Fibroblast of pulmonary artery (primary cell): ENCODE data around the gene ARID4B.
A peak's percentile ranks its signal among the peaks of the same experiment; 100 is the strongest.
"Not testable (repeated sequence)": the region's sequence is repeated elsewhere in the genome, so short reads cannot be mapped to it uniquely, and the experiment has no call there.

ENCODE experiments used
- DNase-seq: peaks from one replicate; pipeline ENCODE4 v3.0.0-alpha.2; 2010; ENCODE audit warnings: low read depth
- H3K4me3 ChIP-seq: replicated peaks from 2 replicates; pipeline ENCODE4 v1.5.1; 2011; ENCODE audit warnings: low read depth, mild to moderate bottlenecking, control low read depth, low read length, moderate library complexity
- TF ChIP-seq, protein P1 (sequence below): IDR thresholded peaks from 2 replicates; pipeline ENCODE4 v1.5.1; 2011; ENCODE audit warnings: mild to moderate bottlenecking, control low read depth, low read length, inconsistent platforms; ENCODE audit errors: missing control alignments

Gene ARID4B

DNA sequence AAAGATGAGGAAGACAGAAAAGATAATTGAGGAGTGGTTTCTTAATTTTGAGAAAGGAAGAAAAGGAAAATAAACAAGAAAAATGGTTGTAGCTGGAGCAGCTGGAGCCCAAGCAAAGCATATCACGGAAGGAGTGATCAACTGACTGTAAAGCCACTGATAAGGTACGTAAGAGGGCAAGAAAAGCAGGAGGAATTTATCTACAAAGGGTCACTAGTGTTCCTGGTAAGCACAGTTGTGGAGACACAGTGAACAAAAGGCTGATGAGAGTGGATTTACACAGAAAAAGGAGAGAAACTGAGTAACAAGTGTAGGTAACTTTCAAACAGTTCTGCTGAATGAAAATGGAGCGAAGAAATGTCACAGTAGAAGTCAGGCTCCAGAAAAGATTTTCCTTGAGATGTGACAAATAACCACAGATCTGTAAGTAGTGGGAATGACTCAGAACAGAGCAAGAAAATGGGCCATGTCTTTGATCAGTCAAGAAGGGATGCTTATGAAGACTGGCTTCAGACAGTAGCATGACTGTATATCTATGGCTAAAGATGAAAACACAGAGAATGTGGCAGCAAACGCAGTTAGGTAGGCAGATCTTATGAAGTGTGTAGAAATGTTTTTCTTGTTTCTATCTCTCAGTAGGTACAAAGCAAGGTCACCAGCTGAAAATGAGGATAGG is 121.3 kb downstream of the ARID4B start:
- TF ChIP-seq, protein P1, sequence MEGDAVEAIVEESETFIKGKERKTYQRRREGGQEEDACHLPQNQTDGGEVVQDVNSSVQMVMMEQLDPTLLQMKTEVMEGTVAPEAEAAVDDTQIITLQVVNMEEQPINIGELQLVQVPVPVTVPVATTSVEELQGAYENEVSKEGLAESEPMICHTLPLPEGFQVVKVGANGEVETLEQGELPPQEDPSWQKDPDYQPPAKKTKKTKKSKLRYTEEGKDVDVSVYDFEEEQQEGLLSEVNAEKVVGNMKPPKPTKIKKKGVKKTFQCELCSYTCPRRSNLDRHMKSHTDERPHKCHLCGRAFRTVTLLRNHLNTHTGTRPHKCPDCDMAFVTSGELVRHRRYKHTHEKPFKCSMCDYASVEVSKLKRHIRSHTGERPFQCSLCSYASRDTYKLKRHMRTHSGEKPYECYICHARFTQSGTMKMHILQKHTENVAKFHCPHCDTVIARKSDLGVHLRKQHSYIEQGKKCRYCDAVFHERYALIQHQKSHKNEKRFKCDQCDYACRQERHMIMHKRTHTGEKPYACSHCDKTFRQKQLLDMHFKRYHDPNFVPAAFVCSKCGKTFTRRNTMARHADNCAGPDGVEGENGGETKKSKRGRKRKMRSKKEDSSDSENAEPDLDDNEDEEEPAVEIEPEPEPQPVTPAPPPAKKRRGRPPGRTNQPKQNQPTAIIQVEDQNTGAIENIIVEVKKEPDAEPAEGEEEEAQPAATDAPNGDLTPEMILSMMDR, result no peak
- no peak for DNase-seq
- H3K4me3 ChIP-seq, result no peak overlapping the region

DNA sequence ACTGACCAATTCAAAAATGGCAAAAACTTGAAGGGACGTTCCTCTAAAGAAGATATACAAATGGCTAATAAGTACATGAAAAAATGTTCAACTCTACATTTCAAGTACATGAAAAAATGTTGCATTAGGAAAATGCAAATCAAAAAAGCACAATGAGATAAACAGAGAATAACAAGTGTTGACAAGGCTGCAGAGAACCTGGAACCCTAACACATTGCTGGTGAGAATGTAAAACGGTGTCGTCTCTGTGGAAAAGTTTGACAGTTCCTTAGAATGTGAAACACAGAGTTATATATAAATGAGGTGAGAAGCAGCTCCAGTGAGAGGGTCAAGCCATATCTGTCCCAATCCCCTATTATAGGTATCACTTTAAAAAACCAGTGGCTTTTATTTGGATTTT is 122.3 kb downstream of the ARID4B start:
- TF ChIP-seq, protein P1, result no peak
- H3K4me3 ChIP-seq, result no peak overlapping the region

DNA sequence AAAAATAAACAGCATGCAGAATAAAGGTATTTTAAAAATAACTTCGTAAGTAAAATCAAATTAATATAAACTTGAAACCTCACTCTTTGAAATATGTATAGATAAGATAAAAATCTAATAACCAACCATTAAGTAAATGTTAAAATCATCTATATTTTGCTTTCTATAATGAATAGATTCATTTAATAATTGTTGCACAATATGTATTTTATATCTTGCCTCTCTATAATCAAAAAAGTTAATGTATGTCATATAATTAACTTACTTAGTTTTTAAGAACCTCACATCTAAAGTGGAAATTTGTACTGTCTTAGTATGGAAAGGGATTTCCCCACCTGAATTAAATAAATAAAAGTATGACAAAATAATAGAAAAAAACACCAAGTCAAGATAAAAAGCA is 124.6 kb downstream of the ARID4B start:
- TF ChIP-seq, protein P1, result no peak
- H3K4me3 ChIP-seq, result no peak overlapping the region
- DNase-seq, result no peak

More for the DNA sequence above, 122.3 kb downstream of the ARID4B start:
- no peak for DNase-seq

DNA sequence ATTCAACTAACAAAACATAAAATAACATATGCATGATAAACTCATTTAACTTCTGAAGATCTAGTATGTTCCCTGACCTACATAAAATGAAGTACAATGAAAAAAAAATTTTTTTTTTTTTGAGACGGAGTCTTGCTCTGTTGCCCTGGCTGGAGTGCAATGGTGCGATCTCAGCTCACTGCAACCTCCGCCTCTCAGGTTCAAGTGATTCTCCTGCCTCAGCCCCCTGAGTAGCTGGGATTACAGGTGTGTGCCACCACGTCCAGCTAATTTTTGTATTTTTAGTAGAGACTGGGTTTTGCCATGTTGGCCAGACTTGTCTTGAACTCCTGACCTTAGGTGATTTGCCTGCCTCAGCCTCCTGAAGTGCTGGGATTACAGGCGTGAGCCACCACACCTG is 125.5 kb downstream of the ARID4B start:
- DNase-seq, H3K4me3 ChIP-seq: not testable (repeated sequence)

DNA sequence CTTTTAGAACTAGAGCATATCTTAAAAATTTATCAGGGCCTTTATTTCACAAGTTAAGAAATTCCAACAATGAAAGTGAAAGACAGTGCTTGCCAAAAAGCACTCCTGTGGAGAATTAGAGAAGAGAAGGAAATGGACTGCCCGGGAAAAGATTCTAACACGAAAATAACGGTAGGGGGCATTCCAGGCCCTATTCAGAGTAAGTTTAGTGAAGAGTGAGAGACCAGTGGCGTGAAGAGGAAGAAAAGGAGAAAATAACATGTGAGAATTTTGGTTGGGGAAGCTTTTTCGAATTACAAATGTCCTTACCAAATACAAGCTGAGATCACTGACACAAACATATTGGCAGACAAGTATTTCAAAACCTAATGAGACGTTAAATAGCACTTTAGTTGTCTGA is 128.5 kb downstream of the ARID4B start:
- DNase-seq, result peak; percentile 73
- TF ChIP-seq, protein P1, result peak; percentile 58
- H3K4me3 ChIP-seq, result no peak overlapping the region

DNA sequence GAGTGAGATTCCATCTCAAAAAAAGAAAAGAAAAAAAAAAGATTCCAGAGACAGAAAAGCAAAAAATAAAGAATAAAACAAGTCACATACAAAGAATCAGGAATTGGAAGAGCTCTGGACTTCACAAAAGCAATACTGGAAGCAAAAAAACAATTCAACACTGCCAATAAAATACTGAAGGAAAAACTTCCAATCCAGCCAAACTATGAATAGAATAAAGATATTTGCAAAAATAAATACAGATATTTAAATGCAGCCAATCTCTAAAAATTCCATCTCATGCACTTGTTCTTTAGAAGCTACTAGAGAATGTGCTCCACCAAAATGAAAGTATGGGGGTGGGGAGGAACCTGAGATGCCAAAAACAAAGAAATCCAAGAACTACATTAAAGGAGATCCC is 137.5 kb downstream of the ARID4B start:
- TF ChIP-seq, protein P1, result no peak
- H3K4me3 ChIP-seq, result no peak overlapping the region
- no peak for DNase-seq

DNA sequence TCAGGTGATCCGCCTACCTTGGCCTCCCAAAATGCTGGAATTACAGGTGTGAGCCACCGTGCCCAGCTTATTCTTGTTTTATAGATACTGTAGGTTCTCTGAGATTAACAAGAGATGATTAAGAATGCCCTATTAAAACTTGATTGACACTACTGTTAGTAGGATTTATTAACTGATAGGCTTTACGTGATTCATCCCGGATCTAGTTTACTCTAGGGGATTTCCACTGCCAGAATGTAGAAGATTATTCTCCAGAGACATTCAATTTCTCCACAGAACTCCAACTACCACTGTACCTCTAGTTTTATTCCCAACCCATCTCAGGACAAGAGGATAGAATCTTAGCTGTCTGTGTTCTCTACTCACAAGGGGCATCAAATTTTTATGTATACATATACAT is 140.7 kb downstream of the ARID4B start:
- no peak for DNase-seq
- no peak overlapping the region for H3K4me3 ChIP-seq
- TF ChIP-seq, protein P1, result no peak
